Measurements from ENCODE around the gene RAI14.
"Not testable (repeated sequence)": the region's sequence is repeated elsewhere in the genome, so short reads cannot be mapped to it uniquely, and the experiment has no call there.

DNA sequence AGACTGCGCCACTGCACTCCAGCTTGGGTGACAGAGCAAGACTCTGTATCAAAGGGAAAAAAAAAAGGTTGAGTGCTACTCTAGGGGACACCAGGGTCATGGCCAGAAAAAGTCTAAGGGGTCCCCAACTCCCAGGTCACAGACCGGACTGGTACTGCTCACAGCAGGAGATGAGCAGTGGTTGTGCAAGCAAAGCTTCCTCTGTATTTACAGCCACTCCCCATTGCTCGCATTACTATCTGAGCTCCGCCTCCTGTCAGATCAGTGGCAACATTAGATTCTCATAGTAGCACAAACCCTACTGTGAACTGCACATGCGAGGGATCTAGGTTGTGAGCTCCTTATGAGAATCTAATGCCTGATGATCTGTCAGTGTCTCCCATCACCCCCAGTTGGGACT, 103.1 kb downstream of the RAI14 start:
- TF ChIP-seq, protein P1, sequence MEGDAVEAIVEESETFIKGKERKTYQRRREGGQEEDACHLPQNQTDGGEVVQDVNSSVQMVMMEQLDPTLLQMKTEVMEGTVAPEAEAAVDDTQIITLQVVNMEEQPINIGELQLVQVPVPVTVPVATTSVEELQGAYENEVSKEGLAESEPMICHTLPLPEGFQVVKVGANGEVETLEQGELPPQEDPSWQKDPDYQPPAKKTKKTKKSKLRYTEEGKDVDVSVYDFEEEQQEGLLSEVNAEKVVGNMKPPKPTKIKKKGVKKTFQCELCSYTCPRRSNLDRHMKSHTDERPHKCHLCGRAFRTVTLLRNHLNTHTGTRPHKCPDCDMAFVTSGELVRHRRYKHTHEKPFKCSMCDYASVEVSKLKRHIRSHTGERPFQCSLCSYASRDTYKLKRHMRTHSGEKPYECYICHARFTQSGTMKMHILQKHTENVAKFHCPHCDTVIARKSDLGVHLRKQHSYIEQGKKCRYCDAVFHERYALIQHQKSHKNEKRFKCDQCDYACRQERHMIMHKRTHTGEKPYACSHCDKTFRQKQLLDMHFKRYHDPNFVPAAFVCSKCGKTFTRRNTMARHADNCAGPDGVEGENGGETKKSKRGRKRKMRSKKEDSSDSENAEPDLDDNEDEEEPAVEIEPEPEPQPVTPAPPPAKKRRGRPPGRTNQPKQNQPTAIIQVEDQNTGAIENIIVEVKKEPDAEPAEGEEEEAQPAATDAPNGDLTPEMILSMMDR (IDR thresholded peaks at IDR 0.05; ENCODE audit: low read depth, low read length, poor library complexity, severe bottlenecking): not testable (repeated sequence)
- not testable (repeated sequence) for TF ChIP-seq EZH2phosphoT487 (IDR thresholded peaks at IDR 0.05; ENCODE audit: borderline replicate concordance, low read length)
